Breast epithelium (tissue), 3 donors: ENCODE measurements around the gene PAK6.

Source experiments
- POLR2A ChIP-seq: fragments of 450-650 bp; IDR thresholded peaks from one replicate; pipeline ENCODE4 v1.6.1; 2016; ENCODE audit warnings: antibody characterized with exemption, mild to moderate bottlenecking, moderate library complexity
- TF ChIP-seq, protein P1 (sequence below), 3 donors: fragments of 450-650 bp; IDR thresholded peaks; one replicate each; pipeline ENCODE4 v1.5.1; 2016 to 2017; ENCODE audit warnings: antibody characterized with exemption in 3 of 3, mild to moderate bottlenecking in 3 of 3, moderate library complexity in 3 of 3

GRCh38 chr15:40274350-40275274 is 35.7 kb downstream of the PAK6 start:
- TF ChIP-seq, protein P1, sequence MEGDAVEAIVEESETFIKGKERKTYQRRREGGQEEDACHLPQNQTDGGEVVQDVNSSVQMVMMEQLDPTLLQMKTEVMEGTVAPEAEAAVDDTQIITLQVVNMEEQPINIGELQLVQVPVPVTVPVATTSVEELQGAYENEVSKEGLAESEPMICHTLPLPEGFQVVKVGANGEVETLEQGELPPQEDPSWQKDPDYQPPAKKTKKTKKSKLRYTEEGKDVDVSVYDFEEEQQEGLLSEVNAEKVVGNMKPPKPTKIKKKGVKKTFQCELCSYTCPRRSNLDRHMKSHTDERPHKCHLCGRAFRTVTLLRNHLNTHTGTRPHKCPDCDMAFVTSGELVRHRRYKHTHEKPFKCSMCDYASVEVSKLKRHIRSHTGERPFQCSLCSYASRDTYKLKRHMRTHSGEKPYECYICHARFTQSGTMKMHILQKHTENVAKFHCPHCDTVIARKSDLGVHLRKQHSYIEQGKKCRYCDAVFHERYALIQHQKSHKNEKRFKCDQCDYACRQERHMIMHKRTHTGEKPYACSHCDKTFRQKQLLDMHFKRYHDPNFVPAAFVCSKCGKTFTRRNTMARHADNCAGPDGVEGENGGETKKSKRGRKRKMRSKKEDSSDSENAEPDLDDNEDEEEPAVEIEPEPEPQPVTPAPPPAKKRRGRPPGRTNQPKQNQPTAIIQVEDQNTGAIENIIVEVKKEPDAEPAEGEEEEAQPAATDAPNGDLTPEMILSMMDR (IDR thresholded peaks at IDR 0.05), result peak; percentile 100
- TF ChIP-seq POLR2A, result no peak
